Subcutaneous abdominal adipose tissue (tissue), 5 donors: ENCODE results near the gene PRIM2.
"Not testable (repeated sequence)": the region's sequence is repeated elsewhere in the genome, so short reads cannot be mapped to it uniquely, and the experiment has no call there.

Experiments used
- H3K27ac ChIP-seq: one replicate; pipeline ENCODE4 v1.7.0; 2013; ENCODE audit warnings: low read depth, mild to moderate bottlenecking, inconsistent platforms, low read length, moderate library complexity
- H3K27me3 ChIP-seq, 5 donors: one replicate each; pipeline ENCODE4 v1.7.0; 2013; ENCODE audit warnings: low read length in 5 of 5, inconsistent platforms in 1 of 5; ENCODE audit not compliant: control insufficient read depth in 5 of 5, insufficient read depth in 4 of 5
- H3K36me3 ChIP-seq, 5 donors: one replicate each; pipeline ENCODE4 v1.7.0; 2013; ENCODE audit warnings: low read length in 5 of 5; ENCODE audit not compliant: control insufficient read depth in 5 of 5, insufficient read depth in 5 of 5
- H3K4me1 ChIP-seq, 5 donors: one replicate each; pipeline ENCODE4 v1.7.0; 2013; ENCODE audit warnings: low read length in 5 of 5, mild to moderate bottlenecking in 3 of 5, moderate library complexity in 1 of 5; ENCODE audit not compliant: control insufficient read depth in 5 of 5, insufficient read depth in 5 of 5
- H3K4me3 ChIP-seq, 5 donors: one replicate each; pipeline ENCODE4 v1.7.0; 2013; ENCODE audit warnings: low read length in 5 of 5, low read depth in 1 of 5
- H3K9ac ChIP-seq, 5 donors: one replicate each; pipeline ENCODE4 v1.7.0; 2013; ENCODE audit warnings: low read length in 5 of 5, mild to moderate bottlenecking in 4 of 5, moderate library complexity in 3 of 5
- H3K9me3 ChIP-seq, 5 donors: one replicate each; pipeline ENCODE4 v1.7.0; 2013; ENCODE audit warnings: low read length in 5 of 5; ENCODE audit not compliant: control insufficient read depth in 5 of 5
- donor health status: healthy.
- donor health status: healthy.
- donor health status: healthy.
- donor health status: healthy.
- donor health status: healthy.

Gene PRIM2

GRCh38 chr6:57515845-57516244, 198.4 kb downstream of the PRIM2 start:
- not testable (repeated sequence) for H3K4me3 ChIP-seq, H3K27me3 ChIP-seq, H3K9ac ChIP-seq, H3K36me3 ChIP-seq, H3K4me1 ChIP-seq, H3K27ac ChIP-seq, H3K9me3 ChIP-seq

GRCh38 chr6:57516776-57517175, 199.3 kb downstream of the PRIM2 start:
- not testable (repeated sequence) for H3K27me3 ChIP-seq, H3K9me3 ChIP-seq, H3K9ac ChIP-seq, H3K36me3 ChIP-seq, H3K4me3 ChIP-seq, H3K27ac ChIP-seq, H3K4me1 ChIP-seq

GRCh38 chr6:57519198-57519597, 201.8 kb downstream of the PRIM2 start:
- not testable (repeated sequence) for H3K4me1 ChIP-seq, H3K27me3 ChIP-seq, H3K4me3 ChIP-seq, H3K36me3 ChIP-seq, H3K9ac ChIP-seq, H3K27ac ChIP-seq, H3K9me3 ChIP-seq

- not testable (repeated sequence) for H3K4me1 ChIP-seq, H3K27me3 ChIP-seq, H3K36me3 ChIP-seq, H3K27ac ChIP-seq, H3K9me3 ChIP-seq, H3K4me3 ChIP-seq, H3K9ac ChIP-seq
These were observed 203.7 kb downstream of the PRIM2 start for GRCh38 chr6:57521085-57521484.

- not testable (repeated sequence) for H3K27ac ChIP-seq, H3K9me3 ChIP-seq, H3K27me3 ChIP-seq, H3K9ac ChIP-seq, H3K36me3 ChIP-seq, H3K4me3 ChIP-seq, H3K4me1 ChIP-seq
These were observed 205.8 kb downstream of the PRIM2 start for GRCh38 chr6:57523221-57523620.

GRCh38 chr6:57529755-57530154, 212.3 kb downstream of the PRIM2 start:
- H3K36me3 ChIP-seq, H3K9me3 ChIP-seq, H3K27ac ChIP-seq, H3K4me1 ChIP-seq, H3K4me3 ChIP-seq, H3K9ac ChIP-seq, H3K27me3 ChIP-seq: not testable (repeated sequence)

- not testable (repeated sequence) for H3K27me3 ChIP-seq, H3K27ac ChIP-seq, H3K4me1 ChIP-seq, H3K4me3 ChIP-seq, H3K9me3 ChIP-seq, H3K9ac ChIP-seq, H3K36me3 ChIP-seq
These were observed 215.2 kb downstream of the PRIM2 start for GRCh38 chr6:57532660-57533059.

GRCh38 chr6:57535121-57535520, 217.7 kb downstream of the PRIM2 start:
- H3K27me3 ChIP-seq, H3K4me3 ChIP-seq, H3K27ac ChIP-seq, H3K9ac ChIP-seq, H3K36me3 ChIP-seq, H3K9me3 ChIP-seq, H3K4me1 ChIP-seq: not testable (repeated sequence)

GRCh38 chr6:57535994-57536393, 218.6 kb downstream of the PRIM2 start:
- not testable (repeated sequence) for H3K9me3 ChIP-seq, H3K9ac ChIP-seq, H3K4me1 ChIP-seq, H3K27me3 ChIP-seq, H3K36me3 ChIP-seq, H3K27ac ChIP-seq, H3K4me3 ChIP-seq

GRCh38 chr6:57537916-57538315, 220.5 kb downstream of the PRIM2 start:
- not testable (repeated sequence) for H3K4me3 ChIP-seq, H3K27ac ChIP-seq, H3K9me3 ChIP-seq, H3K4me1 ChIP-seq, H3K36me3 ChIP-seq, H3K9ac ChIP-seq, H3K27me3 ChIP-seq

GRCh38 chr6:57551961-57552360, 234.5 kb downstream of the PRIM2 start:
- not testable (repeated sequence) for H3K27me3 ChIP-seq, H3K9me3 ChIP-seq, H3K27ac ChIP-seq, H3K4me3 ChIP-seq, H3K9ac ChIP-seq, H3K4me1 ChIP-seq, H3K36me3 ChIP-seq
